Measurements from ENCODE around the gene CLMP.
"Not testable (repeated sequence)": the region's sequence is repeated elsewhere in the genome, so short reads cannot be mapped to it uniquely, and the experiment has no call there.

CLMP gene

DNA sequence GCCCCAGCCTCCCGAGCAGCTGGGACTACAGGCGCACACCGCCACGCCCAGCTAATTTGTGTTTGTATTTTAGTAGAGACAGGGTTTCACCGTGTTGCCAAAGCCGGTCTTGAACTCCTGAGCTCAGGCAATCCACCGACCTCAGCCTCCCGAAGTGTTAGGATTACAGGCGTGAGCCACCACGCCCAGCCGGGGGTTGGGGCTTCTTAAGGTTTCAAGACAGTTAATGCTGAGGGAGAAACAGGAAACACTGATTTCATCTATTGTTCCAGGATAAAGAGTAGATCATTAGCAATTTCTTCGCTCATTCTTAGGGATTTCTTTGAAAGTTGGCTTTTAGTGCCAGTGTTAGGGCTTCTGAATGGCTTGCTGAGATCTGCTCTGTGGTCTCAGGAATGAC, 21.2 kb upstream of the CLMP start:
- no peak for DNase-seq

DNA sequence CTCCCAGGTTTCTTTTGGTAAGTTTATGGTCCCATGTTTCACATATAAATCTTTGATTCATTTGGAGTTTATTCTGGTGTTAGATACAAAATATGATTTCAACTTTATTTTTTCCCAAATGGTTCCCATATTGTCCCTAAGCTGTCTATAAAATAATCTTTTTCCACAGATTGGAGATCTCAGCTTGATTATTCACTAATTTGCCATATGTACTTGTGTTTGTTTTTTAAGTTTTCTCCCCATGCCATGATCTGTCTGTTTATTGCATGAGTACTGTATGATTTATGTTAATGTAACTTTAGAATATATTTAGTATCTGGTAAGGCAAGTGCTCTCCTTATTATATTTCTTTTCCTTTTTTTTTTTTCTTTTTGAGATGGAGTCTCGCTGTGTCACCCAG, 19.9 kb upstream of the CLMP start:
- DNase-seq, result no peak

DNA sequence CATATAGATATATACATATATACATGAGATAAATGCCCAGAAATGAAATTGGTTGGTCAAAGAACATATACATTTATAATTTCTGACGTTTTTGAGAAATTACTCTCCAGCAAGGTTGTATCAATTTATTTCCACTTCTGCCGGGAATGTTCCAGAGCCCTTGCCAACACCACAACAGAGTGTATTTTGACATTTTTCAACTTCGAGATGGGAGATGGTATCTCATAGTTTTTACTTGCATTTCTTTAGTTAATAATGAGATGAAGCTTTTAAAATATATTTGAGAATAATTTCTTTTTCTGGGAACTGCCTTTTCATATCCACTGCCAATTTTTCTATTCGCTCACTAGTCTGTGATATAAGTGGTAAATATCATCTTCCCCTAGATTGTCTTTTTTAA, 19.3 kb upstream of the CLMP start:
- DNase-seq, result no peak

DNA sequence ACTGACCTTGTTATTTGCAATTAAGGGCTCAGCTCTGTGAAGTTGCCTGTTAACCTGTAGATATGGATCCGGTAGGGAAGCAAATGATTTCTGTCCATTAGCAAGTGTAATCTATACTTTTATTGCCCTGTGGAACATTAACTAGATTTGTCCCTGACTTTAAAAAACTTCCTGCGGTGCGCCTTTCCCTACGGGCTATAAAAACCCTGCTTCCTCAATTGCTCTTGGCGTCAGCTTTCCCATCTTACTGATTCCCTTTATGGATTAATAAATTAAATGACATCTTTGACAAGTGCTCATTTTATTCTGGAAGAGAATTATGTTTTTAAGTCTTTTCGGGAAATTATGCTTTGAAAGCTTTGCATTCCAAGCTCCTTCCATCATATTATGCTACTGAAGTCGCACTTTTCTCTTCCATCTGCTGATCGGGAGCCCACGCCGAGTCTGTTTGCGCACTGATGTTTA, 18.3 kb upstream of the CLMP start:
- DNase-seq, result no peak

DNA sequence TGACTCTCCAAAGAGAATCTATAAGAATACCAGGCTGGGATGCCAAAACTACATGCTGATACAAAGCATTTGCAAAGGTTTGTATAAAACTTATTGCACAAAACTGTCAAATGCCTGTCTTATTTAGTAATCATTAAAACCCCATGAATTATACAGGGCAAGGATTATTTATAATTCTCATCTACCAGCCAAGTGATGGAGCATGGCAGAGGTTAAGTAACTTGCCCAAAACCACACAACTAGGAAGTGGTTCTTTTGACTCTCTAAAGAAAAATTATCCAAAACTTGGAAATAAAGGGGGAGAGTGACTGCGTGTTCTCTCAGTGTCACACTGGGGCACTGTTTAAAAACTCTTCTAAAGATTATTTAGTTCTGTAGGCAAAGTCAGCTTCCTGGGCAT, 17.4 kb upstream of the CLMP start:
- no peak for DNase-seq

DNA sequence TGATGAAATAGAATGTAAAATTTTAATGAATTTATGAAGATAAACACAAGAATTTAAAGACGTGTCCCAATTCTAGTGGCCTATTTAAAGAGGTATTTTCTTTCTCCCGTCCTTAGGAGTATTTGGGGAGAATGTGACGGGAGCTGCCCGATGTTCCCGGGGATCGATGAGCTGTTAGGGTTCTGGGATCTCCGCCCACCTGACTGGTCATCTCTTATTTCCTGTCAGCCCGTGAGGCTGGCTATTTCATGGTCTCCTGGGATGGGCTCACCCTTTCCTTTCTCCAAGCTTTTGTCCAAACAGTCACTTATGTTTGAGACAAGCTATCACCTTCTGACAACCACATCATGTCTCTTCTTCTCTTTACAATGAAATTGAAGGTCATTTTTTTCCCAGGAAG, 16.9 kb upstream of the CLMP start:
- DNase-seq, result no peak

DNA sequence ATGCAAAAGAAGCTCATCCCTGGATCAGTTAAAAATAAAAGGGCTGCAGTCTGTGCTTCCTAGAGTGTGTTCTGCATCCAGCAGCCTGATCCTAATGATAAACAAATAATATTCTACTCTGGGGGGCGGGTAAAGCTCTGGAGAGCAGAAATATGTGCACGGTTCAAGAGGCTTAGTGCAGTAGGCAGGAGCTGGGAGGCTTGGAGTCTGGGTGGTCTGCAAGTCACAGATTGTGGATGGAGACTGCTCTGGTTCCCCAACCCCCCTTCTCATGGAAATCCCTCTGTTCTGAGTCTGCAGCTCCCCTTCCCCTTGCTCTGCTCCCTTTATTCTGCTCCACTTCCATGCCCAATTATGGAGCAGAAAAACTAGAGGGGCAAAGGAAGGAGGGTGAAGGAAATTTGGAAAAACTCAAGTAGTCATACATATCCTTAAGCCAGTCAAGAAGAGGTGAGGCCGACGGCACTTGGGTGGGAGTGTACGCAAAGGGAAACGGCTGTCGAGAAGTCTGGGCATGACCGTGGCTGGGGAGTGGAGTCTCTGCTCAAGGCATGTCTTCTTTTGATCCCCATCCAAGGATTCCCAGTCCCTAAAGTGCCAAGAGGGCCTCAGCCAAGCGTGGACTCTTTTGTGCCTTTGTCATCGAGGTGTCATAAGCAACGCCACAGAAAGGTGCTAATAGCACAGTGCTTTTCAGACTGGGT, 16.3 kb upstream of the CLMP start:
- no peak for DNase-seq

- DNase-seq, result no peak
Measured at GRCh38 chr11:123209591-123209990, 14.5 kb upstream of the CLMP start.

DNA sequence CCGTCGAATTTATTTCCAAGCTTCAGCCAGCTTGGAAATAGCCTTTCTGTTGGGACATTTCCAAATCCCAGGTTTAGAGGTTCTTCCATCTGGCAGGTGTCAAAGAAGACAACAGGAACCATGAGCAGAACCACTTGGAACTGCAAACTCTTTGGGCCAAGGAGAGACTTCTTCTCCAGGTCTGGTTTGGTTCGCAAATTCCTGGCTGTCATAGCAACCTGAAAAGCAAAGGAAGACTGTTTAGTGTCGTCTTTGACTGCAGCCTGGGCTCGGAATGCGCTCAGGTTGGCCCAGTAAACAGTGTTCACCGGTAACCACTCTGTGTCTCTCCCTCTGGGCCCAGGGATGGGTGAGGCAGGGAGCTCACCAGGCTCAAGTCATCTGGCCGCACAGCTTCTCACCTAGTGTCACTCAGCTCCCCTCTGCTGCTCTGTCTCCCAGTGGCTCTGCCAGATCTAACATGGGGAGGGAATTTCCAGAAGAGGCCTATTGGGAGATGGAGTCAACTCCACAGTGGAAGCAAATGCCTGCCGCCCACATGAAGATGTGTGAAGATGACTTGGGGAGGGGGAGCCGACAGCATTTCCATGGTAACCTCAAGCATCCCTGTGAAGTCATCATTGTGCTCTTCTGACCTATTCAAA, 11.9 kb upstream of the CLMP start:
- DNase-seq, result no peak

- DNase-seq, result not testable (repeated sequence)
Measured at GRCh38 chr11:123206055-123206454, 11.0 kb upstream of the CLMP start.

GRCh38 chr11:123203934-123204333, 8.9 kb upstream of the CLMP start:
- DNase-seq, result no peak

DNA sequence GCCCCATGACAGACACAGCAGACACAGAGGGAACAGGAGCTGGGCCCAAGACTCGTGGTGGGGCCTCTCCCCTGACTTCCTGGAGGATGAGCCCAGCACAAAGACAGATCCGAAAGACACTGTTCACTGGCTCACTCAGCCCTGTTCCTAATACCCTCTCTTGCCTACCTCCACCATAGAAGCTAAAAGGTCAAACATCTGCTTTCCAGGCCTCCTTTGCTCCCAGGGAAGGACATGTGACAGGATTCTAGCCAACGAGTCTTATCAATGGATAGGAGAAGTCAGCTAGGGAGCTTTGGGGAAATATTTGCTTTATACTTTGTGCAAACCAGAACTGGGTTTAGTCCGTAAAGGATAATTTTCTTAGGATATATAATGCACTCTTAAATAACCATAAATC, 8.4 kb upstream of the CLMP start:
- no peak for DNase-seq

DNA sequence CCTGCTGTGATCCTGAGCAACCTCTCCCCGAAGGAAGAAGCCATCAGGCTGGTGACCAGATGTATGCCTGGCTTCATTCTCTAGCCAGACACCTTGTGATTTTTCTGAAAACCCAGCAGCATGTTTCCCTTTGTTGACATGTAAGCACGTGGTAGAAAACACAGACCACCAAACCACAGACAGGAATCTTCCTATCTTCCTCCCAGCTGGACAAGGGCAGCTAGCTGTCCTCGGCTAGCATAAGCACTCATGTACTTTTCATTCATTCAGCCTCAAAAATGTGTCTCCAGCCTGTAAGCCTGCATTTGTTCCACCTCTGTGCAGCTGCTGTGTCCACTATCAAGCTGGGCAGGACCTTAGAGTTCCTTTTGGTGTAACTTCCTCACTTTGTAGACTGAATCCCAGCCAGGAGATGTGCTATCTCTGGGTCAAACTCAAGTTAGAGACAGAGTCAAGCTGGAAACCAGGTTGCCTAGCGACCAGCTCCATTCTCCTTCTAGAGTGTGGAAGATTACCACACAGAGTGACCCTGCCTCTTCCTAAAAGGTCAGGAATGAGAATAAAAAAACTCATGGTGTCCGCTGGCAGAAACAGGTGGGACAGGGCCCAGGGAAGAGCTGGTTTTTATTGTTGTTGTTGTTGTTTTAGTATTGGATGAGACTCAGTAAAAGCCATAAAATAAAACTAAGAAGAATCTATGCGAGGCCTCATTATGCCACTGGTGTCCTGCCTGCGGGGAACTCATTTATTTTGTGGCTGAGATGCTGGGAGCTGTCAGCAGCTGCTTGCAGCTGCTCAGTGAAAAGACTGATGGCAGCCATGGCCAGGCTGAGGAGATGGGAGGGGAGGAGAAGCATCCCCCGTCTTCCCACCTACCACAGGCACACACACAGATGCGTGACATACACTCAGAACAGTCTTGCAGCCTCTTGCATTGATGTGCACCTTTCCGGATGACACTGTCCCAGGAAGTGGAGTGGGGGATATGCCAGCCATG, 7.4 kb upstream of the CLMP start:
- no peak for DNase-seq

DNA sequence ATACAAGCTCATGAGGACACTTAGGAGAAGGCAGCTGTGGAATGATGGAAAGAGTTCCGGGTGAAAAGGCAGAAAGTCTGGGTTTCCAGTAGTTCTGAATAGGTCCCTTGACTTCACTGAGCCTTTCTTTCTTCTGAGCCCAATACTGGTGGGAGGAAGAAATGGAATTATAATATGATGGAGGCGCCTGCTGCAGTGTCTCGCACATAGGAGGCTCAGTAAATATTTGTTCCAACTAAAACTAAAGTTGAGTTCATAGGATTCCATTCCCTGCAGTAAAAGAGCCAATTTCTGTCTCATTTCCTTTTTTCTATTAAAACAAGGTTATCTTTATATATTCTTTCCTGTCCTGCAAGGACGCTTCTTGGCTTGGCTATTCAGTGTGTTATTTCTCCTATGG, 5.2 kb upstream of the CLMP start:
- no peak for DNase-seq

GRCh38 chr11:123197711-123198110, 2.7 kb upstream of the CLMP start:
- DNase-seq, result no peak

DNA sequence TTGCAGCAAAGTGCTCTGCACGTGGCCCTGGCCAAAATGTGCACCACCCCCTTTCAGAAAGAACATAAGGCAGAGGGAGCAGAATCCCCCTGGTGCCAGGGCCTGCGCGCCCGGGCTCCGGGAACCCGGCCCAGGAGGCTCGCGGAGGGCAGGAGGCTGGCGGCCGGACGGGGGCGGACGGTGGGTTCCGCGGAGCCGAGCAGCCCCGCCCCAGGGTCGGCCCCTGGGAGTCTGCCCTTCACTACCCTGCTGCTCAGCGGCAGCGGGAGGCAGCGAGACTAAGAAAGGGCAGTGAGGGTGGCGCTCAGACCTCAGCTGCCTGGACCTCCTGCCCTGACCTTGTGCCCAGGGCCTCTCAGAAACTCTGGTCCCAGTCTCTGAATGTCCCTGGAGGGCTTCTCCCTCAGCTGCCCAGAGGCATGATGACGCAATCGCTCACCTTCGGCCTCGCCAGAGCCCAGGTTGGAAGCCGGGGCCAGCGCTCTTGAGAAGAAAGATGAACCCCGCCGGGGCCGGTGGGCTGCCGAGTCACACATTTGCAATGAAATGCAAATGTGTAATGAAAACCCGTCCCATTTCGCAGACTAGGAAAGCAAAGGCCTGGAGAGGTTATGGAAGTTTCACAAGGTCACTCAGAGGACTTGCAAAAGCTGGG, 1.1 kb upstream of the CLMP start:
- no peak for DNase-seq

DNA sequence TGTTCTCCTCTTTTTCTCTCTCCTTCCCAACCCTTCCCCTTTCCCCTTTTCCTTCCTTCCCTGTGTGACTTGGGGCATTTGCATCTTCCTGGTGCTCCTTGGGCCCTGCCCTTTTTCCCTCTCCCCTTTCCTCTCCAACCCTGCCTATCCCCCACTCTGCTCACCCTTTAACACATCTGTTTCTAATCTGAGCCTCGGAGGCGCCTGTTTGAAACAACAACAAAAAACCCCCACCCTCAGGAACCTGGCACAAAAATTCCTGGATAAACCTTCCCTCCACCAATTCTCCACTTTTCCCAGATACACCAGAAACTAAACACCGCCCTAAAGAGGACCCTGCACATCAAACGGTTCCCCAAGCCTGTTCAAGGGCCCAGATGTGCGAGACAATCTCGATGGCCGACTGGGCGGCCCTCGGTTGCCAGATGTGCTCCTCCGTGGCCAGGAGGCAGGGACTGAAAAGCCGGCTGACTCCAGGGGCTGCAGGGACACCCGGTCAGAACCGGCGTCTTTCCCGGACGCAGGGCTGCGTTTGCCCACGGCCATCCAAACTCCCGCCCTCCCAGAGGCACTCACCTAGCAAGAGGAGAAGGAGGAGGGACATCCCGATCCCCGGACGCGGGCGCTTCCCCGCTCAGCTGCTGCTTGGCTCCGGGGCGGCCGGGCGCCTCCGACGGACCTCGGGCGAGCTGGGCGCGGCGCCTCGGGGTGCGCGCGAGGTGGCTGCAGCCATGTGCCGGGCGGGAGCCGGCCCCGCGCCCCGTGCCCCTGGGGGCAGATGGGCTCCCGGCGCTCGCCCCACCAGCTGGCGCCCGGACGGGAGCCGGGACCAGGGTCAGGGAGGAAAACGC, 486 bp downstream of the CLMP start:
- no peak for DNase-seq

GRCh38 chr11:123193742-123194141, 1.3 kb downstream of the CLMP start:
- no peak for DNase-seq

GRCh38 chr11:123191939-123192338, 3.1 kb downstream of the CLMP start:
- DNase-seq, result no peak

DNA sequence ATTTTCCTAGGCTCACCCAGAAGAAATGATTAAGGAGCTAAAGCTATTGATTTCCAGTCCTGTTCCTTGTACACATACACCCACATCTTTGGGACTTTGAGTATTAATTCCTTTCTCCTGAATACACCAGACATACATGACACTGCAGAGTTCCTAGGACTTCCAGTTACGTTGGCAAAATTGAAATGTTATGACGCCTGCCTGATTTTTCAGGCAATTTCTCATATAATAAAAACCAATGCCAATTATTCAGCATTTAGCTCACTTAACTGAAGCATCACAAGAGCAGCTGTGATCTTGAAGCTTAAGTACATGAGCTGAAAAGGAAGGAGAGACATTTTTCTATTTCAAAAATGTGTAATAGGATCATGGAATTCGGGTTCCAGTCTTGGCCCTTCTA, 4.5 kb downstream of the CLMP start:
- no peak for DNase-seq

- no peak for DNase-seq
Measured at GRCh38 chr11:123188508-123189165, 6.4 kb downstream of the CLMP start.
